H9 (cell line): ENCODE results near the gene C3orf20. TPM values are rescaled to one million over a fixed set of nuclear protein-coding genes. Genes with fewer than 3 reads are reported as not detected.
A peak's percentile ranks its signal among the peaks of the same experiment; 100 is the strongest.

Experiments
- DNase-seq: peaks from one replicate; pipeline ENCODE4 v3.0.0-alpha.2; 2017
- H2AFZ ChIP-seq: one replicate; pipeline ENCODE4 v1.6.1; 2013; ENCODE audit warnings: mild to moderate bottlenecking, low read length, control low read depth, moderate library complexity
- H2AK5ac ChIP-seq: 2 replicates; pipeline ENCODE4 v1.6.1; 2013; ENCODE audit warnings: low read length, control low read depth, mixed read lengths; ENCODE audit not compliant: insufficient read length
- H2BK120ac ChIP-seq: one replicate; pipeline ENCODE4 v1.6.1; 2013; ENCODE audit warnings: low read depth, mild to moderate bottlenecking, low read length, control low read depth, inconsistent platforms; ENCODE audit not compliant: poor library complexity, severe bottlenecking
- H2BK12ac ChIP-seq: 2 replicates; pipeline ENCODE4 v1.6.1; 2013; ENCODE audit warnings: low read length, control low read depth, mixed read lengths, low read depth; ENCODE audit not compliant: insufficient read length
- H2BK15ac ChIP-seq: 2 replicates; pipeline ENCODE4 v1.6.1; 2013; ENCODE audit warnings: low read depth, low read length, control low read depth
- H2BK20ac ChIP-seq: one replicate; pipeline ENCODE4 v1.6.1; 2013; ENCODE audit warnings: low read depth, mild to moderate bottlenecking, low read length, control low read depth, inconsistent platforms; ENCODE audit not compliant: poor library complexity, severe bottlenecking
- H2BK5ac ChIP-seq: 2 replicates; pipeline ENCODE4 v1.6.1; 2013; ENCODE audit warnings: low read length, control low read depth, mixed read lengths; ENCODE audit not compliant: insufficient read length
- H3K14ac ChIP-seq: 2 replicates; pipeline ENCODE4 v1.6.1; 2013; ENCODE audit warnings: low read length, control low read depth; ENCODE audit not compliant: insufficient read depth
- H3K18ac ChIP-seq: 2 replicates; pipeline ENCODE4 v1.6.1; 2013; ENCODE audit warnings: low read depth, mild to moderate bottlenecking, mixed read lengths, low read length, control low read depth; ENCODE audit not compliant: insufficient read length
- H3K23ac ChIP-seq: 2 replicates; pipeline ENCODE4 v1.6.1; 2013; ENCODE audit warnings: low read length, control low read depth, mixed read lengths, low read depth; ENCODE audit not compliant: insufficient read length
- H3K23me2 ChIP-seq: 2 replicates; pipeline ENCODE4 v1.6.1; 2013; ENCODE audit warnings: low read depth, mild to moderate bottlenecking, mixed read lengths, low read length, control low read depth; ENCODE audit not compliant: insufficient read length, poor library complexity, severe bottlenecking
- H3K27ac ChIP-seq: 2 replicates; pipeline ENCODE4 v1.5.1; 2013; ENCODE audit warnings: low read length, control low read depth, mixed read lengths, low read depth; ENCODE audit not compliant: insufficient read length
- H3K27me3 ChIP-seq: 2 replicates; pipeline ENCODE4 v1.6.1; 2013; ENCODE audit warnings: low read length, control low read depth, inconsistent platforms; ENCODE audit not compliant: insufficient read depth
- H3K4ac ChIP-seq: 2 replicates; pipeline ENCODE4 v1.6.1; 2013; ENCODE audit warnings: low read depth, mild to moderate bottlenecking, control low read depth, inconsistent platforms, low read length, moderate library complexity
- H3K4me1 ChIP-seq: 2 replicates; pipeline ENCODE4 v1.6.1; 2013; ENCODE audit warnings: low read length, control low read depth, inconsistent platforms; ENCODE audit not compliant: insufficient read depth
- H3K4me2 ChIP-seq: 2 replicates; pipeline ENCODE4 v1.6.1; 2013; ENCODE audit warnings: low read length, control low read depth, mixed read lengths; ENCODE audit not compliant: insufficient read length, insufficient read depth
- H3K56ac ChIP-seq: 2 replicates; pipeline ENCODE4 v1.6.1; 2013; ENCODE audit warnings: low read depth, mild to moderate bottlenecking, mixed read lengths, low read length, control low read depth; ENCODE audit not compliant: insufficient read length
- H3K79me1 ChIP-seq: 2 replicates; pipeline ENCODE4 v1.6.1; 2013; ENCODE audit warnings: low read depth, mild to moderate bottlenecking, moderate library complexity, low read length, control low read depth, inconsistent platforms; ENCODE audit not compliant: insufficient read depth, poor library complexity, severe bottlenecking
- H3K79me2 ChIP-seq: 2 replicates; pipeline ENCODE4 v1.6.1; 2013; ENCODE audit warnings: low read length, control low read depth, inconsistent platforms; ENCODE audit not compliant: insufficient read depth
- H3K9ac ChIP-seq: 2 replicates; pipeline ENCODE4 v1.6.1; 2013; ENCODE audit warnings: low read length, control low read depth, mixed read lengths; ENCODE audit not compliant: insufficient read length; ENCODE audit errors: extremely low read depth
- H3K9me3 ChIP-seq: one replicate; pipeline ENCODE4 v1.6.1; 2013; ENCODE audit warnings: low read depth, low read length, inconsistent platforms; ENCODE audit not compliant: control insufficient read depth
- H3T11ph ChIP-seq: one replicate; pipeline ENCODE4 v1.6.1; 2013; ENCODE audit warnings: mild to moderate bottlenecking, low read length, control low read depth, inconsistent platforms
- H4K20me1 ChIP-seq: one replicate; pipeline ENCODE4 v1.6.1; 2013; ENCODE audit not compliant: control insufficient read depth, insufficient read length, insufficient read depth
- H4K5ac ChIP-seq: 2 replicates; pipeline ENCODE4 v1.6.1; 2013; ENCODE audit warnings: low read depth, mild to moderate bottlenecking, mixed read lengths, low read length, control low read depth; ENCODE audit not compliant: insufficient read length
- H4K8ac ChIP-seq: replicated peaks from 2 replicates; pipeline ENCODE4 v1.6.1; 2013; ENCODE audit warnings: low read length, control low read depth, mixed read lengths, low read depth; ENCODE audit not compliant: insufficient read length
- H4K91ac ChIP-seq: 2 replicates; pipeline ENCODE4 v1.6.1; 2013; ENCODE audit warnings: low read depth, mild to moderate bottlenecking, moderate library complexity, mixed read lengths, low read length, control low read depth; ENCODE audit not compliant: insufficient read length
- H3K27ac Mint-ChIP-seq, 3 experiments: 2 replicates in 2 of 3; 3 replicates in 1 of 3; pipeline ENCODE4 v1.8.0; 2020 to 2021; ENCODE audit warnings: mixed read lengths in 3 of 3, mild to moderate bottlenecking in 1 of 3, moderate library complexity in 1 of 3
- H3K27me3 Mint-ChIP-seq: 2 replicates; pipeline ENCODE4 v1.8.0; 2021; ENCODE audit warnings: low read depth, mild to moderate bottlenecking, moderate library complexity, mixed read lengths
- H3K36me3 Mint-ChIP-seq, 3 experiments: 2 replicates in 2 of 3; 3 replicates in 1 of 3; pipeline ENCODE4 v1.8.0; 2020 to 2021; ENCODE audit warnings: low read depth in 3 of 3, mixed read lengths in 3 of 3; ENCODE audit not compliant: insufficient read depth in 1 of 3
- H3K4me1 Mint-ChIP-seq, 2 experiments: 2 replicates each; pipeline ENCODE4 v1.8.0; 2020; ENCODE audit warnings: mixed read lengths in 2 of 2
- H3K4me3 Mint-ChIP-seq, 2 experiments: 2 replicates in 1 of 2; 3 replicates in 1 of 2; pipeline ENCODE4 v1.8.0; 2020 to 2021; ENCODE audit warnings: mild to moderate bottlenecking in 2 of 2, mixed read lengths in 2 of 2, moderate library complexity in 1 of 2
- H3K9me3 Mint-ChIP-seq, 2 experiments: 2 replicates in 1 of 2; 3 replicates in 1 of 2; pipeline ENCODE4 v1.8.0; 2020; ENCODE audit warnings: mild to moderate bottlenecking in 2 of 2, mixed read lengths in 2 of 2, moderate library complexity in 1 of 2
- WGBS: extraction: QIAGEN DNeasy Blood & Tissue Kit; methylation state at CpG from one replicate; pipeline ENCODE4 v1.1.7; 2013; ENCODE audit warnings: missing lambda C conversion rate, low lambda C conversion rate, mixed read lengths; ENCODE audit not compliant: insufficient read length; ENCODE audit errors: extremely low coverage; 5-methylcytosine and 5-hydroxymethylcytosine counted together
- total RNA-seq: library from RNA; stranded (reverse); gene quantifications from 2 replicates; pipeline ENCODE4 v1.2.1, GENCODE V29; 2021
- TF ChIP-seq, protein P1 (sequence below): fragments of 200-600 bp; sonication (generic); conservative IDR thresholded peaks from 3 replicates; pipeline ENCODE4 v1.8.0; 2021; ENCODE audit warnings: antibody characterized with exemption, mild to moderate bottlenecking

C3orf20 gene
- total RNA-seq, 1 experiment from 2014 or later: not detected

DNA sequence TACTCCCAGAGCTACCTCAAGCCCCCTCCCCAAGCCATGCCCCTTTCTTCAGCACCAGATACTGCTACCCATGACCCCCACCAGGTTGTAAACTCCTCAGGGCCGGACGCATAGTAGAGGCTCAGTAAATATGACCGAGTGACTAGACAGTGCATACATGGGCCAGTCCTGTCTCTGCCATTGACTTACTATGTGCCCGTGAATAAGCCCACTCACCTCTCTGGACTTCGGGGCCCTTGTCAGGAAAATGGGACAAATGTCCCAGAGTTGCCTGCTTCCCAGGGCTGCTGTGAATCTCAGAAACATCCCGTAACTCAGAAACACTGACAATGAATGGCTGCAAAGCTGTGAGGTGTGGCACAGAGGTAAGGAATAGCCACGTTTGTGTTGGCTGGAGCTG lies 95.7 kb downstream of the C3orf20 start:
- Histone ChIP-seq H2AFZ (no peak overlapping the region), H3K4me2 (no peak overlapping the region), H4K8ac (no peak overlapping the region), H2BK5ac (no peak overlapping the region), H3K27ac (no peak overlapping the region), H4K20me1 (no peaks in the 10 kb centered on the region), H4K5ac (no peak overlapping the region), H3K79me1 (no peaks in the 10 kb centered on the region), H3K79me2 (no peaks in the 10 kb centered on the region), H3K14ac (no peak overlapping the region), H3K9ac (no peak overlapping the region), H3K23ac (no peak overlapping the region), H3K18ac (no peak overlapping the region), H2AK5ac (no peak overlapping the region), H3K9me3 (no peaks in the 10 kb centered on the region), H2BK120ac (no peak overlapping the region), H3T11ph (no peak overlapping the region), H2BK20ac (no peak overlapping the region), H3K4me1 (no peaks in the 10 kb centered on the region), H3K4ac (no peak overlapping the region), H3K56ac (no peak overlapping the region), H2BK12ac (no peak overlapping the region), H3K23me2 (no peaks in the 10 kb centered on the region), H3K27me3 (no peaks in the 10 kb centered on the region), H2BK15ac (no peak overlapping the region), H4K91ac (no peak overlapping the region)
- WGBS: no CpG with 5 or more reads among the region's 7 CpGs
- Mint-ChIP-seq H3K27ac (peak overlapping the region in 2 of 3 experiments; percentile 14 to 83; a peak in 1 of 7 replicates), H3K36me3 (no peaks in the 10 kb centered on the region; a peak in 1 of 7 replicates), H3K9me3 (no peaks in the 10 kb centered on the region; a peak in 1 of 5 replicates), H3K27me3 (no peaks in the 10 kb centered on the region), H3K4me3 (no peak overlapping the region), H3K4me1 (peaks cover 3 to 22% of the 10 kb centered on the region in 2 experiments)
- TF ChIP-seq, protein P1, sequence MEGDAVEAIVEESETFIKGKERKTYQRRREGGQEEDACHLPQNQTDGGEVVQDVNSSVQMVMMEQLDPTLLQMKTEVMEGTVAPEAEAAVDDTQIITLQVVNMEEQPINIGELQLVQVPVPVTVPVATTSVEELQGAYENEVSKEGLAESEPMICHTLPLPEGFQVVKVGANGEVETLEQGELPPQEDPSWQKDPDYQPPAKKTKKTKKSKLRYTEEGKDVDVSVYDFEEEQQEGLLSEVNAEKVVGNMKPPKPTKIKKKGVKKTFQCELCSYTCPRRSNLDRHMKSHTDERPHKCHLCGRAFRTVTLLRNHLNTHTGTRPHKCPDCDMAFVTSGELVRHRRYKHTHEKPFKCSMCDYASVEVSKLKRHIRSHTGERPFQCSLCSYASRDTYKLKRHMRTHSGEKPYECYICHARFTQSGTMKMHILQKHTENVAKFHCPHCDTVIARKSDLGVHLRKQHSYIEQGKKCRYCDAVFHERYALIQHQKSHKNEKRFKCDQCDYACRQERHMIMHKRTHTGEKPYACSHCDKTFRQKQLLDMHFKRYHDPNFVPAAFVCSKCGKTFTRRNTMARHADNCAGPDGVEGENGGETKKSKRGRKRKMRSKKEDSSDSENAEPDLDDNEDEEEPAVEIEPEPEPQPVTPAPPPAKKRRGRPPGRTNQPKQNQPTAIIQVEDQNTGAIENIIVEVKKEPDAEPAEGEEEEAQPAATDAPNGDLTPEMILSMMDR: no peak
- no peak for DNase-seq
